ENCODE data around the gene BTG4.

Gene BTG4

GRCh38 chr11:111512296-111513239, at the start of gene BTG4:
Gene BTG4, minus strand, starts transcription at chr11:111512386. Its CDS starts 13,610 bp downstream, at chr11:111498776.
- Histone ChIP-seq H3K36me3 (ENCODE audit: insufficient read depth, low read length) (no peaks in the 10 kb centered on the region), H4K20me1 (ENCODE audit: insufficient read depth, low read length) (no peaks in the 10 kb centered on the region), H3K27ac (ENCODE audit: low read length) (no peak within 1 kb of the TSS), H3K79me2 (ENCODE audit: insufficient read depth, low read length) (no peaks in the 10 kb centered on the region), H3K4me3 (ENCODE audit: low read depth in 1 of 2, low read length in 2 of 2) (no peak within 1 kb of the TSS), H3K9ac (ENCODE audit: low read depth, low read length) (no peak within 1 kb of the TSS), H3K9me3 (ENCODE audit: insufficient read depth, low read length, severe bottlenecking) (no peaks in the 10 kb centered on the region), H3K4me2 (ENCODE audit: insufficient read depth, low read length) (no peak within 1 kb of the TSS), H3K27me3 (ENCODE audit: insufficient read depth, low read length, poor library complexity) (no peaks in the 10 kb centered on the region), H3K4me1 (ENCODE audit: insufficient read depth, low read length) (no peaks in the 10 kb centered on the region), H2AFZ (ENCODE audit: low read depth, low read length) (no peak within 1 kb of the TSS)
- TF ChIP-seq EZH2 (IDR thresholded peaks at IDR 0.05; ENCODE audit: borderline replicate concordance, low read depth, low read length, severe bottlenecking) = no peak
- TF ChIP-seq CTCF (IDR thresholded peaks at IDR 0.05; ENCODE audit: borderline replicate concordance, extremely low read depth, low read length, poor library complexity, severe bottlenecking) = no peak
- ATAC-seq (ENCODE audit: insufficient read depth, low read depth) = no peak
- no peak for DNase-seq

- DNase-seq (no peak), ATAC-seq (ENCODE audit: insufficient read depth, low read depth) (no peak)
- Histone ChIP-seq H4K20me1 (ENCODE audit: insufficient read depth, low read length) (no peaks in the 10 kb centered on the region), H3K4me3 (ENCODE audit: low read depth in 1 of 2, low read length in 2 of 2) (no peak overlapping the region), H3K27me3 (ENCODE audit: insufficient read depth, low read length, poor library complexity) (no peaks in the 10 kb centered on the region), H3K27ac (ENCODE audit: low read length) (no peak overlapping the region), H2AFZ (ENCODE audit: low read depth, low read length) (no peak overlapping the region), H3K4me2 (ENCODE audit: insufficient read depth, low read length) (no peak overlapping the region), H3K9ac (ENCODE audit: low read depth, low read length) (no peak overlapping the region), H3K9me3 (ENCODE audit: insufficient read depth, low read length, severe bottlenecking) (no peaks in the 10 kb centered on the region), H3K4me1 (ENCODE audit: insufficient read depth, low read length) (no peaks in the 10 kb centered on the region), H3K36me3 (ENCODE audit: insufficient read depth, low read length) (no peaks in the 10 kb centered on the region), H3K79me2 (ENCODE audit: insufficient read depth, low read length) (no peaks in the 10 kb centered on the region)
- no peak for TF ChIP-seq CTCF (IDR thresholded peaks at IDR 0.05; ENCODE audit: borderline replicate concordance, extremely low read depth, low read length, poor library complexity, severe bottlenecking)
- no peak for TF ChIP-seq EZH2 (IDR thresholded peaks at IDR 0.05; ENCODE audit: borderline replicate concordance, low read depth, low read length, severe bottlenecking)
Measured at GRCh38 chr11:111561791-111562325, 49.7 kb upstream of the BTG4 start.

- DNase-seq = no peak
- H3K27ac ChIP-seq (ENCODE audit: low read length) = no peak overlapping the region
- no peaks in the 10 kb centered on the region for H3K79me2 ChIP-seq (ENCODE audit: insufficient read depth, low read length)
- no peaks in the 10 kb centered on the region for H4K20me1 ChIP-seq (ENCODE audit: insufficient read depth, low read length)
- H3K27me3 ChIP-seq (ENCODE audit: insufficient read depth, low read length, poor library complexity) = no peaks in the 10 kb centered on the region
- H3K9me3 ChIP-seq (ENCODE audit: insufficient read depth, low read length, severe bottlenecking) = peaks cover 1% of the 10 kb centered on the region
- H2AFZ ChIP-seq (ENCODE audit: low read depth, low read length) = no peak overlapping the region
- TF ChIP-seq CTCF (IDR thresholded peaks at IDR 0.05; ENCODE audit: borderline replicate concordance, extremely low read depth, low read length, poor library complexity, severe bottlenecking) (no peak), EZH2 (IDR thresholded peaks at IDR 0.05; ENCODE audit: borderline replicate concordance, low read depth, low read length, severe bottlenecking) (no peak)
- ATAC-seq (ENCODE audit: insufficient read depth, low read depth) = no peak
- H3K4me2 ChIP-seq (ENCODE audit: insufficient read depth, low read length) = no peak overlapping the region
- H3K4me1 ChIP-seq (ENCODE audit: insufficient read depth, low read length) = no peaks in the 10 kb centered on the region
- no peaks in the 10 kb centered on the region for H3K36me3 ChIP-seq (ENCODE audit: insufficient read depth, low read length)
- H3K9ac ChIP-seq (ENCODE audit: low read depth, low read length) = no peak overlapping the region
- H3K4me3 ChIP-seq (ENCODE audit: low read depth in 1 of 2, low read length in 2 of 2) = no peak overlapping the region
Measured at GRCh38 chr11:111561306-111561705, 49.1 kb upstream of the BTG4 start.

Data from DND-41 (cell line).